PFSK-1 (cell line): ENCODE measurements around the gene KHNYN.

Source experiments
- POLR2AphosphoS5 ChIP-seq: IDR thresholded peaks from 2 replicates; pipeline ENCODE4 v1.6.1; 2012; ENCODE audit warnings: low read depth, mild to moderate bottlenecking, control low read depth, low read length, moderate library complexity
- REST ChIP-seq, 2 experiments: IDR thresholded peaks; 2 replicates each; pipeline versions ENCODE4 v1.6.1 to v1.8.0; 2011 to 2012; ENCODE audit warnings: low read depth in 2 of 2, low read length in 2 of 2, control low read depth in 1 of 2, inconsistent platforms in 1 of 2, mild to moderate bottlenecking in 1 of 2, moderate library complexity in 1 of 2; ENCODE audit not compliant: insufficient read depth in 1 of 2
- TAF1 ChIP-seq: IDR thresholded peaks from 2 replicates; pipeline ENCODE4 v1.6.1; 2012; ENCODE audit warnings: low read length, control low read depth, borderline replicate concordance; ENCODE audit not compliant: insufficient read depth

- TF ChIP-seq POLR2AphosphoS5 (no peak), REST (IDR thresholded peaks at IDR 0.05; ENCODE audit: insufficient read depth in 1 of 2, low read depth in 2 of 2, low read length in 2 of 2) (no peak), TAF1 (no peak)
These were observed 4.0 kb upstream of the KHNYN start for GRCh38 chr14:24425704-24426103.
